HL-60 (cell line): Measurements from ENCODE around the gene EPHB2.

ENCODE experiments used
- DNase-seq, 2 experiments: peaks; one replicate each; pipeline ENCODE4 v3.0.0-alpha.2; 2010 to 2020; ENCODE audit warnings: low read depth in 1 of 2, low spot score in 1 of 2
- H3K27ac ChIP-seq: fragments of 250-450 bp; sonication (Bioruptor Pico); replicated peaks from 2 replicates; pipeline ENCODE4 v1.5.1; 2020; ENCODE audit warnings: mild to moderate bottlenecking, moderate library complexity
- H3K27me3 ChIP-seq: fragments of 250-450 bp; sonication (Bioruptor Pico); 2 replicates; pipeline ENCODE4 v1.5.1; 2021; ENCODE audit warnings: mild to moderate bottlenecking, moderate library complexity; ENCODE audit not compliant: insufficient read depth, poor library complexity, severe bottlenecking
- H3K4me3 ChIP-seq: replicated peaks from 2 replicates; pipeline ENCODE4 v1.5.1; 2011; ENCODE audit warnings: mild to moderate bottlenecking, control low read depth, low read length; ENCODE audit not compliant: insufficient read depth
- GABPA ChIP-seq: IDR thresholded peaks from 2 replicates; pipeline ENCODE4 v1.6.1; 2012; ENCODE audit warnings: low read depth
- POLR2AphosphoS5 ChIP-seq: IDR thresholded peaks from 2 replicates; pipeline ENCODE4 v1.6.1; 2012; ENCODE audit warnings: low read depth
- SPI1 ChIP-seq: IDR thresholded peaks from 2 replicates; pipeline ENCODE4 v1.6.1; 2012; ENCODE audit warnings: low read depth, mild to moderate bottlenecking, borderline replicate concordance
- TF ChIP-seq, protein P1 (sequence below): IDR thresholded peaks from 2 replicates; pipeline ENCODE4 v1.6.1; 2012; ENCODE audit warnings: low read depth; ENCODE audit not compliant: insufficient replicate concordance
- TF ChIP-seq, protein P2 (sequence below): IDR thresholded peaks from one replicate; pipeline ENCODE4 v1.5.1; 2011; ENCODE audit warnings: low read length, control low read depth, inconsistent platforms; ENCODE audit not compliant: insufficient read depth

EPHB2 gene

DNA sequence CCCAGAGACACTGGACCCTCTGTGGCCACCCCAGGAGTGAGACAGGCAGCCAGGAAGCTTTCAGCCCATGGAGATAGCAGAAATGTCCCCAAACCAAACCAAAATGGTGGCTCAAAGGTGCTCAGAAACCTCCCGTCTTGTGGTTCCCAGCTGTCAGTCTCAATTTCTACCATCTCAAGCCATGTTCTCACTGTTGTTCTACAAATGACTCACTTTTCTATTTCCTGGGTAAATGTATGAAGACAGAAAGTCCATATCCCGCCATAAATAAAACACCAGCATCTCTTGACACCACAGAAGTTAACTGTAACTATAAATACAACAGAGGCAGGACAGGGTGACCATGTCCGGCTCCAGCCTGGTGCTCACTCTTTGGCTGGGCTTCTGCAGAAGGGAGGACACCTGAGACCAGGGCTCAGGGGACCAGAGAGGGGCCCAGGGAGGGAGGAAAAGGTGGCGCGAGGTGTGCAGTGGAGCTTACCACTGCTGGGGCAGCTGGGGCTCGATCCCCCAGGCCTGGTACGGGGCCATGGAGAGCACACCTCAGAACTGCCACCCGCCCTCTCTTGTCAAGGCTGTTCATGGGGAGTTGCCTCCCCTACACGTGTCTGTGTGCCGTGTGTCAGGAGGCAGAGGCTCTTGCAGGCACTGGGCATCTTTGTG lies 43.6 kb downstream of the EPHB2 start:
- no peak overlapping the region for H3K4me3 ChIP-seq

GRCh38 chr1:22754824-22755223 lies 44.2 kb downstream of the EPHB2 start:
- no peak for DNase-seq
- H3K4me3 ChIP-seq: no peak overlapping the region
- TF ChIP-seq, protein P1, sequence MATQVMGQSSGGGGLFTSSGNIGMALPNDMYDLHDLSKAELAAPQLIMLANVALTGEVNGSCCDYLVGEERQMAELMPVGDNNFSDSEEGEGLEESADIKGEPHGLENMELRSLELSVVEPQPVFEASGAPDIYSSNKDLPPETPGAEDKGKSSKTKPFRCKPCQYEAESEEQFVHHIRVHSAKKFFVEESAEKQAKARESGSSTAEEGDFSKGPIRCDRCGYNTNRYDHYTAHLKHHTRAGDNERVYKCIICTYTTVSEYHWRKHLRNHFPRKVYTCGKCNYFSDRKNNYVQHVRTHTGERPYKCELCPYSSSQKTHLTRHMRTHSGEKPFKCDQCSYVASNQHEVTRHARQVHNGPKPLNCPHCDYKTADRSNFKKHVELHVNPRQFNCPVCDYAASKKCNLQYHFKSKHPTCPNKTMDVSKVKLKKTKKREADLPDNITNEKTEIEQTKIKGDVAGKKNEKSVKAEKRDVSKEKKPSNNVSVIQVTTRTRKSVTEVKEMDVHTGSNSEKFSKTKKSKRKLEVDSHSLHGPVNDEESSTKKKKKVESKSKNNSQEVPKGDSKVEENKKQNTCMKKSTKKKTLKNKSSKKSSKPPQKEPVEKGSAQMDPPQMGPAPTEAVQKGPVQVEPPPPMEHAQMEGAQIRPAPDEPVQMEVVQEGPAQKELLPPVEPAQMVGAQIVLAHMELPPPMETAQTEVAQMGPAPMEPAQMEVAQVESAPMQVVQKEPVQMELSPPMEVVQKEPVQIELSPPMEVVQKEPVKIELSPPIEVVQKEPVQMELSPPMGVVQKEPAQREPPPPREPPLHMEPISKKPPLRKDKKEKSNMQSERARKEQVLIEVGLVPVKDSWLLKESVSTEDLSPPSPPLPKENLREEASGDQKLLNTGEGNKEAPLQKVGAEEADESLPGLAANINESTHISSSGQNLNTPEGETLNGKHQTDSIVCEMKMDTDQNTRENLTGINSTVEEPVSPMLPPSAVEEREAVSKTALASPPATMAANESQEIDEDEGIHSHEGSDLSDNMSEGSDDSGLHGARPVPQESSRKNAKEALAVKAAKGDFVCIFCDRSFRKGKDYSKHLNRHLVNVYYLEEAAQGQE: no peak
- TF ChIP-seq GABPA (no peak), POLR2AphosphoS5 (no peak), SPI1 (no peak)
- TF ChIP-seq, protein P2, sequence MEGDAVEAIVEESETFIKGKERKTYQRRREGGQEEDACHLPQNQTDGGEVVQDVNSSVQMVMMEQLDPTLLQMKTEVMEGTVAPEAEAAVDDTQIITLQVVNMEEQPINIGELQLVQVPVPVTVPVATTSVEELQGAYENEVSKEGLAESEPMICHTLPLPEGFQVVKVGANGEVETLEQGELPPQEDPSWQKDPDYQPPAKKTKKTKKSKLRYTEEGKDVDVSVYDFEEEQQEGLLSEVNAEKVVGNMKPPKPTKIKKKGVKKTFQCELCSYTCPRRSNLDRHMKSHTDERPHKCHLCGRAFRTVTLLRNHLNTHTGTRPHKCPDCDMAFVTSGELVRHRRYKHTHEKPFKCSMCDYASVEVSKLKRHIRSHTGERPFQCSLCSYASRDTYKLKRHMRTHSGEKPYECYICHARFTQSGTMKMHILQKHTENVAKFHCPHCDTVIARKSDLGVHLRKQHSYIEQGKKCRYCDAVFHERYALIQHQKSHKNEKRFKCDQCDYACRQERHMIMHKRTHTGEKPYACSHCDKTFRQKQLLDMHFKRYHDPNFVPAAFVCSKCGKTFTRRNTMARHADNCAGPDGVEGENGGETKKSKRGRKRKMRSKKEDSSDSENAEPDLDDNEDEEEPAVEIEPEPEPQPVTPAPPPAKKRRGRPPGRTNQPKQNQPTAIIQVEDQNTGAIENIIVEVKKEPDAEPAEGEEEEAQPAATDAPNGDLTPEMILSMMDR: no peak
- H3K27me3 ChIP-seq: no peaks in the 10 kb centered on the region
- H3K27ac ChIP-seq: no peak overlapping the region

More for the DNA sequence above, 43.6 kb downstream of the EPHB2 start:
- TF ChIP-seq GABPA (no peak), SPI1 (no peak), POLR2AphosphoS5 (no peak)
- TF ChIP-seq, protein P2: no peak
- TF ChIP-seq, protein P1: no peak
- Histone ChIP-seq H3K27me3 (no peaks in the 10 kb centered on the region), H3K27ac (no peak overlapping the region)
- DNase-seq: no peak

- Histone ChIP-seq H3K27ac (no peak overlapping the region), H3K4me3 (no peak overlapping the region), H3K27me3 (no peaks in the 10 kb centered on the region)
- DNase-seq: no peak
- TF ChIP-seq SPI1 (no peak), POLR2AphosphoS5 (no peak), GABPA (no peak)
- TF ChIP-seq, protein P2: no peak
- TF ChIP-seq, protein P1: no peak
Measured at GRCh38 chr1:22755641-22756040, 45.0 kb downstream of the EPHB2 start.
